Measurements from ENCODE around the gene NYAP1.
A peak's percentile ranks its signal among the peaks of the same experiment; 100 is the strongest.
"Not testable (repeated sequence)": the region's sequence is repeated elsewhere in the genome, so short reads cannot be mapped to it uniquely, and the experiment has no call there.

NYAP1 gene

GRCh38 chr7:100513212-100513810 lies 29.6 kb downstream of the NYAP1 start:
- no peak for DNase-seq (ENCODE audit: low read depth, low spot score)

- no peak for DNase-seq (ENCODE audit: low read depth, low spot score)
Observed at GRCh38 chr7:100515072-100515532, 31.4 kb downstream of the NYAP1 start.

GRCh38 chr7:100516135-100516812 lies 32.5 kb downstream of the NYAP1 start:
- peak; percentile 79 for DNase-seq (ENCODE audit: low read depth, low spot score)

GRCh38 chr7:100517305-100517704 lies 33.6 kb downstream of the NYAP1 start:
- DNase-seq (ENCODE audit: low read depth, low spot score), result no peak

- no peak for DNase-seq (ENCODE audit: low read depth, low spot score)
Observed at GRCh38 chr7:100519580-100519979, 35.9 kb downstream of the NYAP1 start.

- no peak for DNase-seq (ENCODE audit: low read depth, low spot score)
Observed at GRCh38 chr7:100520138-100520537, 36.4 kb downstream of the NYAP1 start.

GRCh38 chr7:100521076-100521475 lies 37.3 kb downstream of the NYAP1 start:
- DNase-seq (ENCODE audit: low read depth, low spot score), result no peak

GRCh38 chr7:100521909-100522593 lies 38.3 kb downstream of the NYAP1 start:
- not testable (repeated sequence) for DNase-seq (ENCODE audit: low read depth, low spot score)

- DNase-seq (ENCODE audit: low read depth, low spot score), result not testable (repeated sequence)
Observed at GRCh38 chr7:100523192-100523591, 39.5 kb downstream of the NYAP1 start.

GRCh38 chr7:100528108-100528866 lies 44.6 kb downstream of the NYAP1 start:
- not testable (repeated sequence) for DNase-seq (ENCODE audit: low read depth, low spot score)

- DNase-seq (ENCODE audit: low read depth, low spot score), result no peak
Observed at GRCh38 chr7:100532165-100533022, 48.7 kb downstream of the NYAP1 start.

GRCh38 chr7:100535982-100536381 lies 52.3 kb downstream of the NYAP1 start:
- not testable (repeated sequence) for DNase-seq (ENCODE audit: low read depth, low spot score)

GRCh38 chr7:100536695-100537094 lies 53.0 kb downstream of the NYAP1 start:
- not testable (repeated sequence) for DNase-seq (ENCODE audit: low read depth, low spot score)

- DNase-seq (ENCODE audit: low read depth, low spot score), result no peak
Observed at GRCh38 chr7:100538348-100538653, 54.6 kb downstream of the NYAP1 start.

GRCh38 chr7:100538654-100539435 lies 55.1 kb downstream of the NYAP1 start, which contains the start of gene AGFG2:
Gene AGFG2, plus strand, starts transcription at chr7:100539203. Its CDS starts 144 bp downstream, at chr7:100539347.
- peak; percentile 99 for DNase-seq (ENCODE audit: low read depth, low spot score)

GRCh38 chr7:100539436-100540006 lies 55.8 kb downstream of the NYAP1 start:
- DNase-seq (ENCODE audit: low read depth, low spot score), result no peak

- DNase-seq (ENCODE audit: low read depth, low spot score), result no peak
Observed at GRCh38 chr7:100540073-100540723, 56.5 kb downstream of the NYAP1 start.

- DNase-seq (ENCODE audit: low read depth, low spot score), result not testable (repeated sequence)
Observed at GRCh38 chr7:100541309-100541708, 57.6 kb downstream of the NYAP1 start.

- DNase-seq (ENCODE audit: low read depth, low spot score), result no peak
Observed at GRCh38 chr7:100543586-100543985, 59.9 kb downstream of the NYAP1 start.
